Adrenal gland (tissue), 5 donors: Measurements from ENCODE around the gene QKI.

Experiments used
- POLR2A ChIP-seq, 2 donors: fragments of 450-650 bp; IDR thresholded peaks; one replicate each; pipeline ENCODE4 v1.6.1; 2017; ENCODE audit warnings: antibody characterized with exemption in 2 of 2, mild to moderate bottlenecking in 2 of 2, moderate library complexity in 1 of 2
- TF ChIP-seq, protein P1 (sequence below), 6 experiments: fragments of 450-650 bp in 4 of 6; fragments of 200-600 bp in 2 of 6; sonication (generic) in 1 of 6; IDR thresholded peaks; 1 replicate in 5 of 6; 2 replicates in 1 of 6; pipeline versions ENCODE4 v1.5.1 to v1.8.0; 2016 to 2021; ENCODE audit warnings: antibody characterized with exemption in 6 of 6, mild to moderate bottlenecking in 2 of 6, moderate library complexity in 1 of 6
- donor health status: DM: no; HTN: no; CAD: no.

DNA sequence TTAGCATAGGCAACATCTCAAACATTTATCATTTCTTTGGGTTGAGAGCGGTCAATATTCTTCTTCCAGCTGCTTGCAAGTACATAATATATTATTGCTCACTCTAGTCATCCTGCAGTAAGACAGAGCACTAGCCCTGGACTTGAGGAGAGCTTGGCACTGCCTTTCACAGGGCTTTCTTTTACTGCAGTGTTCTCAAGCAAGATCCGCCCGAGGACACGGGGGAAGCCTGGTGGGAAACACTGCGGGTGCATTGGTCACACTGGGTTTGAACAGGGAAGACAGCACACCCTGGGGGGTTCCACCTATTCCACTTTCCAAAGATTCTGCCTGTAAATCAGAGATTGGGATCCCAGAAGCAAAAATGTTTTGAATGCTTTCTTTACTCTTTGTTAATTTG is 48.2 kb upstream of the QKI start:
- no peak for TF ChIP-seq POLR2A (IDR thresholded peaks at IDR 0.05)
- TF ChIP-seq, protein P1, sequence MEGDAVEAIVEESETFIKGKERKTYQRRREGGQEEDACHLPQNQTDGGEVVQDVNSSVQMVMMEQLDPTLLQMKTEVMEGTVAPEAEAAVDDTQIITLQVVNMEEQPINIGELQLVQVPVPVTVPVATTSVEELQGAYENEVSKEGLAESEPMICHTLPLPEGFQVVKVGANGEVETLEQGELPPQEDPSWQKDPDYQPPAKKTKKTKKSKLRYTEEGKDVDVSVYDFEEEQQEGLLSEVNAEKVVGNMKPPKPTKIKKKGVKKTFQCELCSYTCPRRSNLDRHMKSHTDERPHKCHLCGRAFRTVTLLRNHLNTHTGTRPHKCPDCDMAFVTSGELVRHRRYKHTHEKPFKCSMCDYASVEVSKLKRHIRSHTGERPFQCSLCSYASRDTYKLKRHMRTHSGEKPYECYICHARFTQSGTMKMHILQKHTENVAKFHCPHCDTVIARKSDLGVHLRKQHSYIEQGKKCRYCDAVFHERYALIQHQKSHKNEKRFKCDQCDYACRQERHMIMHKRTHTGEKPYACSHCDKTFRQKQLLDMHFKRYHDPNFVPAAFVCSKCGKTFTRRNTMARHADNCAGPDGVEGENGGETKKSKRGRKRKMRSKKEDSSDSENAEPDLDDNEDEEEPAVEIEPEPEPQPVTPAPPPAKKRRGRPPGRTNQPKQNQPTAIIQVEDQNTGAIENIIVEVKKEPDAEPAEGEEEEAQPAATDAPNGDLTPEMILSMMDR (IDR thresholded peaks at IDR 0.05) = no peak
